ENCODE measurements around the gene PLEKHA6. TPM values are rescaled to one million over a fixed set of nuclear protein-coding genes. Genes with fewer than 3 reads are reported as not detected.

PLEKHA6 gene
- total RNA-seq, 4 donors from 2014 or later: 8.7 to 17.8 (median 11.4) TPM

GRCh38 chr1:204317170-204317569 lies 42.6 kb downstream of the PLEKHA6 start:
- Histone ChIP-seq H3K27ac (no peak overlapping the region), H3K36me3 (no peaks in the 10 kb centered on the region), H3K9me3 (no peaks in the 10 kb centered on the region), H3K4me3 (no peak overlapping the region), H3K4me1 (peaks cover 0 to 16% (median 0%) of the 10 kb centered on the region in 3 donors), H3K27me3 (peaks cover 7% of the 10 kb centered on the region)
- TF ChIP-seq EP300 (IDR thresholded peaks at IDR 0.05) (no peak), CTCF (IDR thresholded peaks at IDR 0.05) (no peak), POLR2AphosphoS5 (IDR thresholded peaks at IDR 0.05) (no peak), POLR2A (IDR thresholded peaks at IDR 0.05) (no peak)
- 59 to 77% methylated on average over 3 to 5 of the region's 5 CpGs for WGBS, 2 donors (ENCODE audit: low coverage in 1 of 2)
- ATAC-seq: no peak

GRCh38 chr1:204316164-204316563 lies 43.6 kb downstream of the PLEKHA6 start:
- no peaks in the 10 kb centered on the region for H3K9me3 ChIP-seq
- peaks cover 0 to 12% (median 0%) of the 10 kb centered on the region in 3 donors for H3K4me1 ChIP-seq
- H3K27ac ChIP-seq: no peak overlapping the region
- ATAC-seq: no peak
- 72 to 100% methylated on average over 1 to 6 of the region's 6 CpGs for WGBS, 2 donors (ENCODE audit: low coverage in 1 of 2)
- peaks cover 7% of the 10 kb centered on the region for H3K27me3 ChIP-seq
- TF ChIP-seq EP300 (IDR thresholded peaks at IDR 0.05): no peak
- TF ChIP-seq POLR2AphosphoS5 (IDR thresholded peaks at IDR 0.05): no peak
- no peak for TF ChIP-seq POLR2A (IDR thresholded peaks at IDR 0.05)
- no peak for TF ChIP-seq CTCF (IDR thresholded peaks at IDR 0.05)
- no peaks in the 10 kb centered on the region for H3K36me3 ChIP-seq
- H3K4me3 ChIP-seq: no peak overlapping the region

GRCh38 chr1:204314893-204315658 lies 44.7 kb downstream of the PLEKHA6 start:
- TF ChIP-seq POLR2AphosphoS5 (IDR thresholded peaks at IDR 0.05) (no peak), CTCF (IDR thresholded peaks at IDR 0.05) (no peak), EP300 (IDR thresholded peaks at IDR 0.05) (no peak), POLR2A (IDR thresholded peaks at IDR 0.05) (no peak)
- H3K27ac ChIP-seq: no peak overlapping the region

GRCh38 chr1:204314171-204314892 lies 45.4 kb downstream of the PLEKHA6 start:
- peaks cover 12% of the 10 kb centered on the region for H3K27me3 ChIP-seq
- no peak overlapping the region for H3K27ac ChIP-seq
- 83 to 100% methylated on average over 5 to 6 of the region's 7 CpGs for WGBS, 2 donors (ENCODE audit: low coverage in 1 of 2)
- ATAC-seq: no peak
- H3K9me3 ChIP-seq: no peaks in the 10 kb centered on the region
- TF ChIP-seq POLR2AphosphoS5 (IDR thresholded peaks at IDR 0.05): no peak
- no peak for TF ChIP-seq EP300 (IDR thresholded peaks at IDR 0.05)
- no peak for TF ChIP-seq POLR2A (IDR thresholded peaks at IDR 0.05)
- TF ChIP-seq CTCF (IDR thresholded peaks at IDR 0.05): no peak
- H3K36me3 ChIP-seq: no peaks in the 10 kb centered on the region
- no peaks in the 10 kb centered on the region for H3K4me1 ChIP-seq
- no peak overlapping the region for H3K4me3 ChIP-seq

More at GRCh38 chr1:204314893-204315658, 44.7 kb downstream of the PLEKHA6 start:
- 86 to 88% methylated on average over 6 to 9 of the region's 12 CpGs for WGBS, 2 donors (ENCODE audit: low coverage in 1 of 2)
- Histone ChIP-seq H3K36me3 (no peaks in the 10 kb centered on the region), H3K9me3 (no peaks in the 10 kb centered on the region), H3K4me3 (no peak overlapping the region), H3K4me1 (peaks cover 0 to 2% (median 0%) of the 10 kb centered on the region in 3 donors), H3K27me3 (peaks cover 12% of the 10 kb centered on the region)
- no peak for ATAC-seq
